H1 (cell line): Measurements from ENCODE around the gene FHL1.

Source experiments
- ASH2L ChIP-seq: fragments of 200-600, 300-600 bp; sonication (generic); IDR thresholded peaks from one replicate; pipeline ENCODE4 v1.7.1; 2017; ENCODE audit warnings: low read length
- CTCF ChIP-seq, 3 experiments: IDR thresholded peaks; 1 replicate in 2 of 3; 2 replicates in 1 of 3; pipeline versions ENCODE4 v1.5.1 to v1.6.1; 2011; ENCODE audit warnings: low read length in 3 of 3, mild to moderate bottlenecking in 3 of 3, inconsistent platforms in 2 of 3, low read depth in 1 of 3, moderate library complexity in 1 of 3; ENCODE audit not compliant: insufficient read depth in 1 of 3; ENCODE audit errors: control extremely low read depth in 1 of 3
- EZH2 ChIP-seq: fragments of 200-600 bp; sonication (generic); IDR thresholded peaks from 2 replicates; pipeline ENCODE4 v1.7.1; 2012; ENCODE audit warnings: low read depth, mild to moderate bottlenecking, moderate library complexity, low read length, inconsistent platforms; ENCODE audit not compliant: severe bottlenecking
- GTF2F1 ChIP-seq: IDR thresholded peaks from 2 replicates; pipeline ENCODE4 v1.6.1; 2012; ENCODE audit warnings: low read depth, low read length, improper control_type of control experiment, borderline replicate concordance
- JUN ChIP-seq: IDR thresholded peaks from 2 replicates; pipeline ENCODE4 v1.6.1; 2011; ENCODE audit warnings: low read depth, mild to moderate bottlenecking, improper control_type of control experiment, low read length
- KDM1A ChIP-seq: fragments of 200-600, 300-600 bp; sonication (generic); IDR thresholded peaks from 2 replicates; pipeline ENCODE4 v1.7.1; 2016; ENCODE audit warnings: mild to moderate bottlenecking, low read length, borderline replicate concordance
- POLR2A ChIP-seq, 2 experiments: IDR thresholded peaks; 1 replicate in 1 of 2; 2 replicates in 1 of 2; pipeline ENCODE4 v1.6.1; 2011; ENCODE audit warnings: low read depth in 2 of 2, low read length in 2 of 2, mild to moderate bottlenecking in 2 of 2; ENCODE audit errors: control extremely low read depth in 1 of 2
- RXRA ChIP-seq: IDR thresholded peaks from 2 replicates; pipeline ENCODE4 v1.6.1; 2011; ENCODE audit warnings: low read depth, mild to moderate bottlenecking, low read length, moderate library complexity; ENCODE audit not compliant: insufficient read depth
- ZNF274 ChIP-seq: IDR thresholded peaks from 2 replicates; pipeline ENCODE4 v1.7.0; 2012; ENCODE audit warnings: low read length, borderline replicate concordance; ENCODE audit errors: extremely low read depth
- TF ChIP-seq, protein P1 (sequence below): IDR thresholded peaks from 2 replicates; pipeline ENCODE4 v1.6.1; 2011; ENCODE audit warnings: low read depth, mild to moderate bottlenecking, low read length; ENCODE audit not compliant: insufficient read depth

DNA sequence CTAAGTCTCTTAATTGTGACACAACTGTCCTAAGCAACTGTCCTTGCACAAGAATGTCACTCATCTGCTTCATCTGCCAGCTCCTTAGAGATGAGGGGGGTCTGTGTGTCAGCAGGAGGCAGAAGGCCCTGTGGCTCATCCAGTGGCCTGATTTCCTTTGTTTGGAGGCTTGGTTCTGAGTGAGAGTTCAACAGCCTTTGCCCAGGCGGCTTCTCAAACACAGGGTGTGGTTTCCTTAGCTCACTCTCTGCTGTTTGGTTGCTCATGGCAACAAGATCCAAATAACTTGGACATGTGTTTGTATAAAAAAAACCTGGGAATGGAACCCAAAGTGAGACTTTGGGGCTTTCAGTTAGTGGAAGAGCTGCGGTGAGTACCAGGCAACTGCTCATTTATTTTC, 57.2 kb downstream of the FHL1 start:
- no peak for TF ChIP-seq GTF2F1
- no peak for TF ChIP-seq CTCF (IDR thresholded peaks at IDR 0.05; ENCODE audit: control extremely low read depth in 1 of 3, insufficient read depth in 1 of 3, low read depth in 1 of 3, low read length in 3 of 3)
- no peak for TF ChIP-seq EZH2
- TF ChIP-seq ZNF274 = no peak
- TF ChIP-seq JUN = no peak
- TF ChIP-seq RXRA = no peak
- TF ChIP-seq ASH2L = no peak
- no peak for TF ChIP-seq KDM1A
- TF ChIP-seq, protein P1, sequence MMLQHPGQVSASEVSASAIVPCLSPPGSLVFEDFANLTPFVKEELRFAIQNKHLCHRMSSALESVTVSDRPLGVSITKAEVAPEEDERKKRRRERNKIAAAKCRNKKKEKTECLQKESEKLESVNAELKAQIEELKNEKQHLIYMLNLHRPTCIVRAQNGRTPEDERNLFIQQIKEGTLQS = no peak
- TF ChIP-seq POLR2A (IDR thresholded peaks at IDR 0.05; ENCODE audit: control extremely low read depth in 1 of 2, low read depth in 2 of 2, low read length in 2 of 2) = no peak
